Parathyroid adenoma (tissue), 2 donors: Measurements from ENCODE around the gene RGS2.

Experiments used
- H2AFZ ChIP-seq: fragments of 300-600 bp; sonication (generic); one replicate; pipeline ENCODE4 v1.7.0; 2017; ENCODE audit warnings: antibody characterized with exemption, mild to moderate bottlenecking
- H3K27ac ChIP-seq: fragments of 300-600 bp; sonication (generic); one replicate; pipeline ENCODE4 v1.7.0; 2017
- H3K27me3 ChIP-seq: fragments of 300-600 bp; sonication (generic); one replicate; pipeline ENCODE4 v1.7.0; 2017; ENCODE audit warnings: low read length; ENCODE audit not compliant: control insufficient read depth, insufficient read depth
- H3K36me3 ChIP-seq: fragments of 300-600 bp; sonication (generic); one replicate; pipeline ENCODE4 v1.7.0; 2017; ENCODE audit warnings: low read length; ENCODE audit not compliant: control insufficient read depth, insufficient read depth
- H3K4me1 ChIP-seq: fragments of 300-600 bp; sonication (generic); one replicate; pipeline ENCODE4 v1.7.0; 2017; ENCODE audit warnings: control low read depth
- H3K4me2 ChIP-seq: fragments of 300-600 bp; sonication (generic); one replicate; pipeline ENCODE4 v1.7.0; 2017; ENCODE audit warnings: low read length
- H3K4me3 ChIP-seq: fragments of 300-600 bp; sonication (generic); one replicate; pipeline ENCODE4 v1.7.0; 2017; ENCODE audit warnings: low read depth, low read length
- H3K79me2 ChIP-seq: fragments of 300-600 bp; sonication (generic); one replicate; pipeline ENCODE4 v1.7.0; 2017; ENCODE audit warnings: control low read depth
- H3K9ac ChIP-seq: fragments of 300-600 bp; sonication (generic); one replicate; pipeline ENCODE4 v1.7.0; 2017; ENCODE audit warnings: mild to moderate bottlenecking
- H3K9me3 ChIP-seq: fragments of 300-600 bp; sonication (generic); one replicate; pipeline ENCODE4 v1.7.0; 2017; ENCODE audit warnings: low read length; ENCODE audit not compliant: control insufficient read depth
- TF ChIP-seq, protein P1 (sequence below): fragments of 300-600 bp; sonication (generic); IDR thresholded peaks from one replicate; pipeline ENCODE4 v1.7.0; 2017; ENCODE audit warnings: antibody characterized with exemption, mild to moderate bottlenecking
- donor health status: primary hyperparathyroidism.

The RGS2 gene

DNA sequence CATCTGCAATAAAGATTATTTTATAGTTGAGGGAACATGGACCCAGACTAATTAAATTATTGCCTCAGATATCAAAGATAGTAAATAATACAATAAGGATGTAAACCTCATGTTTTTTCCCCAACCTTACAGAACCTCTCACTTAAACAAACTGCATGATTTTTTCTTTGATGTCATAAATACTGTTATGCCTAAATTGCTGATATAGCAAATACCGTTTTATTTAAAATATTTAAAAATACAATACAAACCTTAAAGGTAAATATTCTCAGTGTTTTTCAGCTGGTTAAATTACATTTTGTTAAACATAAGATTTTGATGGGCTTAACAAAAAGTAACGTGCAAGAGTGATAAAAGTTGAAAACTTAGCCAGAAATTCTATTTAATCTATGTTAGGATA lies 24.4 kb upstream of the RGS2 start:
- H3K9me3 ChIP-seq, result no peaks in the 10 kb centered on the region
- no peak overlapping the region for H3K4me2 ChIP-seq
- no peak overlapping the region for H3K9ac ChIP-seq
- no peak overlapping the region for H2AFZ ChIP-seq
- H3K36me3 ChIP-seq, result no peaks in the 10 kb centered on the region
- no peaks in the 10 kb centered on the region for H3K27me3 ChIP-seq
- no peaks in the 10 kb centered on the region for H3K4me1 ChIP-seq
- H3K4me3 ChIP-seq, result no peak overlapping the region
- H3K79me2 ChIP-seq, result no peaks in the 10 kb centered on the region
- TF ChIP-seq, protein P1, sequence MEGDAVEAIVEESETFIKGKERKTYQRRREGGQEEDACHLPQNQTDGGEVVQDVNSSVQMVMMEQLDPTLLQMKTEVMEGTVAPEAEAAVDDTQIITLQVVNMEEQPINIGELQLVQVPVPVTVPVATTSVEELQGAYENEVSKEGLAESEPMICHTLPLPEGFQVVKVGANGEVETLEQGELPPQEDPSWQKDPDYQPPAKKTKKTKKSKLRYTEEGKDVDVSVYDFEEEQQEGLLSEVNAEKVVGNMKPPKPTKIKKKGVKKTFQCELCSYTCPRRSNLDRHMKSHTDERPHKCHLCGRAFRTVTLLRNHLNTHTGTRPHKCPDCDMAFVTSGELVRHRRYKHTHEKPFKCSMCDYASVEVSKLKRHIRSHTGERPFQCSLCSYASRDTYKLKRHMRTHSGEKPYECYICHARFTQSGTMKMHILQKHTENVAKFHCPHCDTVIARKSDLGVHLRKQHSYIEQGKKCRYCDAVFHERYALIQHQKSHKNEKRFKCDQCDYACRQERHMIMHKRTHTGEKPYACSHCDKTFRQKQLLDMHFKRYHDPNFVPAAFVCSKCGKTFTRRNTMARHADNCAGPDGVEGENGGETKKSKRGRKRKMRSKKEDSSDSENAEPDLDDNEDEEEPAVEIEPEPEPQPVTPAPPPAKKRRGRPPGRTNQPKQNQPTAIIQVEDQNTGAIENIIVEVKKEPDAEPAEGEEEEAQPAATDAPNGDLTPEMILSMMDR, result no peak
- no peak overlapping the region for H3K27ac ChIP-seq

DNA sequence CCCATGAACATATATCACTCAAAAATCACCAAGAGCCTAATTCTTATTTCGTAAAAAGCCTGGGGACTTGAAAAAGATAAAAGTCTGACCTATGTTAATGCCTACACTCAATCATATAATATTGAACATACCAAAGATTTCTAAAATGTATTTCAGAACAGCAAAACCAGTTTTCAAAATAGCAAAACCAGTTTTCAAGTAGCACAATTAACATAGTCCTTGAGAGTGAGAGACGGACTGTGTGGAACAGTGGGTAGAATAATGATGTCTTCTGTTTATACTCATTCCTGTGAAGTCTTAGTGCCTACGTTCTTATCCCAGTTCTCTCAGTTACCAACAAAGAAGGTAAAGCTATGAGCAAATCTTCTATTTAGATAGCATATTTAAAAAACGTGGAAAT lies 22.3 kb upstream of the RGS2 start:
- Histone ChIP-seq H2AFZ (no peak overlapping the region), H3K27ac (no peak overlapping the region), H3K4me3 (no peak overlapping the region), H3K9me3 (no peaks in the 10 kb centered on the region), H3K4me1 (no peaks in the 10 kb centered on the region), H3K9ac (no peak overlapping the region), H3K27me3 (no peaks in the 10 kb centered on the region), H3K4me2 (no peak overlapping the region), H3K36me3 (no peaks in the 10 kb centered on the region), H3K79me2 (no peaks in the 10 kb centered on the region)
- TF ChIP-seq, protein P1, result no peak

DNA sequence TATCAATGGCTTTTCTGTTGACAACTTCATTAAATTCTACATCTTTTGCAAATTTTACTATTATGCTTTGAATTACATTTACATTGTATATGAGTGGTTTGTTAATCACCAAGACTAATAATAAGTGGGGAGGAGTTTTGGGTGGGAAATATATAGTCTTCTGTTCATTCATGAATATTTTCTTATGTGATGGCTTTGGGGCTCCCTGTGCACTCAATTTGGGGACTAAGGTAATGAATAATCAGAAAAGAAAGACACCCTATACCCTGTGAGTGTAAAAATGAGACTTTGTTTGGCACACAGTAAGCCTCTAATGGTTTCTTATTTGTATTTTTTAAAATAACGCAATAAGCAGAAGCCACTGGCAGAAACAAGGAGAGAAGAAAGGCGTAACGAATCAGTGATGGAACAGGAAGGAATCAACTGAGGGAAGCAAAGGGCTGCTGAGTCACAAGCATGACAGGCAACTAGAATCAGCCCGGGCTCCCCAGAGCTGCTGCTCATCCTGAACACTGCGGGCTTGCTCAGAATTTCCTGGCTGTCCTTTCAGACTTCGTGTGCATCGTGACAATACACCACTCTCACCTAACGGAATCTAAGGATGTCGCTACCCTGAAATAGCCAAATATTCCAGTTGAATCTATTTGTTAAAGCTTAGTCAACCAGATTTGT lies 20.8 kb upstream of the RGS2 start:
- H3K9ac ChIP-seq, result no peak overlapping the region
- H3K4me2 ChIP-seq, result no peak overlapping the region
- no peaks in the 10 kb centered on the region for H3K4me1 ChIP-seq
- no peaks in the 10 kb centered on the region for H3K36me3 ChIP-seq
- H3K27me3 ChIP-seq, result no peaks in the 10 kb centered on the region
- no peak overlapping the region for H3K27ac ChIP-seq
- no peaks in the 10 kb centered on the region for H3K79me2 ChIP-seq
- no peak overlapping the region for H3K4me3 ChIP-seq
- H2AFZ ChIP-seq, result no peak overlapping the region
- TF ChIP-seq, protein P1, result no peak
- H3K9me3 ChIP-seq, result no peaks in the 10 kb centered on the region

DNA sequence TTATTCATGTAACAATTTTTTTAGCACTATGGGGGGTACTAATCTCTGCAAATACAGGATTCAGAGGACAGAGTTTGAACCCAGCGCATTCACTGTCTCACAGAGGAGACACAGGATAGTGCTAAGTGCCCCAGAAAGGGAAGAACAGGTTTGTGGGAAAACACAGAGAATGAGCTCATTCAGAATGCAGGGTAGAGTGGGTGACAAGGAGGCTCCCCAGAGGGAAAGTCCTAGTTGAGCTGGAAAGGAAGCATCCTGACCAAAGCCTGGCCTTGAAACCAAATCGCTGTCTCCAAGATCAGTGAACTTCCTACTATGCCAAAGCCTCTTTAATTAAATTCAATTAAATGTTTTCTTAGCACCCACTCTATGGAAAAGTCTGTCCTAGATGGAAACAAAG lies 19.0 kb upstream of the RGS2 start:
- TF ChIP-seq, protein P1, result no peak
- Histone ChIP-seq H3K9me3 (no peaks in the 10 kb centered on the region), H3K79me2 (no peaks in the 10 kb centered on the region), H3K4me1 (no peaks in the 10 kb centered on the region), H3K9ac (no peak overlapping the region), H3K4me2 (no peak overlapping the region), H3K4me3 (no peak overlapping the region), H2AFZ (no peak overlapping the region), H3K27ac (no peak overlapping the region), H3K36me3 (no peaks in the 10 kb centered on the region), H3K27me3 (no peaks in the 10 kb centered on the region)

DNA sequence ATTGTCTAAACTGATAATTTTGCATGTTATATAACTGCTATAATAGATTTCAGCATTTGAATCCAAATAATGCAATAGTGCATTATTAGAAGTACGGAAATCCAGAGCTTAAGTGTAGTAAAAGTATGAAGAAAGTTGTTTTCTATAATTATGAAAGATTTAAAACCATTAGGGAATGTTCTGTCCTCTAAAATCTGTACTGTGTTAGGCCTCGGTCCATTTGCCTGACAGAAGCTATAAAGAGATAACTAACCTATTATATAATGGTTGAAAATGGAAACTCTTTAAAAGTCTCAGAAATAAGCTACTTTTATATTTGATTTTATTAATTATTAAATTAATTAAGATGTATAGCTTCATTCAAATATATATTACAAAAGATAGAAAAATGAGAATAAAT lies 16.2 kb upstream of the RGS2 start:
- no peaks in the 10 kb centered on the region for H3K9me3 ChIP-seq
- H3K27me3 ChIP-seq, result no peaks in the 10 kb centered on the region
- H3K4me1 ChIP-seq, result no peaks in the 10 kb centered on the region
- no peak overlapping the region for H2AFZ ChIP-seq
- H3K4me3 ChIP-seq, result no peak overlapping the region
- H3K79me2 ChIP-seq, result no peaks in the 10 kb centered on the region
- H3K27ac ChIP-seq, result no peak overlapping the region
- no peak overlapping the region for H3K9ac ChIP-seq
- H3K4me2 ChIP-seq, result no peak overlapping the region
- no peaks in the 10 kb centered on the region for H3K36me3 ChIP-seq
- TF ChIP-seq, protein P1, result no peak
